ENCODE results near the gene STXBP5. TPM values are rescaled to one million over a fixed set of nuclear protein-coding genes. Genes with fewer than 3 reads are reported as not detected.

Gene STXBP5
- total RNA-seq, 1 experiment from 2014 or later, result 10.1 TPM

GRCh38 chr6:147157930-147158329 lies 46.3 kb upstream of the STXBP5 start:
- CTCF ChIA-PET, result no interaction called here
- intact Hi-C loops (cut with micrococcal nuclease; ENCODE audit: unreplicated experiment), result no loop called here
- no peak for DNase-seq
- BruUV-seq (replicated peaks), result no TSS peak
- no peak for TF ChIP-seq CTCF (IDR thresholded peaks at IDR 0.05; ENCODE audit: unreplicated experiment)
- no peaks in the 10 kb centered on the region for H3K4me1 Mint-ChIP-seq (ENCODE audit: low read depth, unreplicated experiment)
- H3K27ac Mint-ChIP-seq (ENCODE audit: unreplicated experiment), result no peak overlapping the region
- no peaks in the 10 kb centered on the region for H3K27me3 Mint-ChIP-seq (ENCODE audit: unreplicated experiment)
- no peaks in the 10 kb centered on the region for H3K9me3 Mint-ChIP-seq (ENCODE audit: low read depth, unreplicated experiment)
- no peak overlapping the region for H3K4me3 Mint-ChIP-seq (ENCODE audit: low read depth, unreplicated experiment)
- no peaks in the 10 kb centered on the region for H3K36me3 Mint-ChIP-seq (ENCODE audit: insufficient read depth, unreplicated experiment)

- CTCF ChIA-PET, result no interaction called here
- no peak overlapping the region for H3K27ac Mint-ChIP-seq (ENCODE audit: unreplicated experiment)
- TF ChIP-seq CTCF (IDR thresholded peaks at IDR 0.05; ENCODE audit: unreplicated experiment), result no peak
Measured at GRCh38 chr6:147158881-147159280, 45.3 kb upstream of the STXBP5 start.

GRCh38 chr6:147159536-147160374 lies 44.5 kb upstream of the STXBP5 start:
- Mint-ChIP-seq H3K9me3 (ENCODE audit: low read depth, unreplicated experiment) (no peaks in the 10 kb centered on the region), H3K4me3 (ENCODE audit: low read depth, unreplicated experiment) (no peak overlapping the region), H3K27ac (ENCODE audit: unreplicated experiment) (no peak overlapping the region), H3K4me1 (ENCODE audit: low read depth, unreplicated experiment) (no peaks in the 10 kb centered on the region), H3K36me3 (ENCODE audit: insufficient read depth, unreplicated experiment) (no peaks in the 10 kb centered on the region), H3K27me3 (ENCODE audit: unreplicated experiment) (no peaks in the 10 kb centered on the region)
- no TSS peak for BruUV-seq (replicated peaks)
- DNase-seq, result no peak
- no peak for TF ChIP-seq CTCF (IDR thresholded peaks at IDR 0.05; ENCODE audit: unreplicated experiment)
- CTCF ChIA-PET, result no interaction called here
- intact Hi-C loops (cut with micrococcal nuclease; ENCODE audit: unreplicated experiment), result no loop called here

More at GRCh38 chr6:147158881-147159280, 45.3 kb upstream of the STXBP5 start:
- no peak overlapping the region for H3K4me3 Mint-ChIP-seq (ENCODE audit: low read depth, unreplicated experiment)
- no peaks in the 10 kb centered on the region for H3K4me1 Mint-ChIP-seq (ENCODE audit: low read depth, unreplicated experiment)
- intact Hi-C loops (cut with micrococcal nuclease; ENCODE audit: unreplicated experiment), result no loop called here
- H3K27me3 Mint-ChIP-seq (ENCODE audit: unreplicated experiment), result no peaks in the 10 kb centered on the region
- H3K36me3 Mint-ChIP-seq (ENCODE audit: insufficient read depth, unreplicated experiment), result no peaks in the 10 kb centered on the region
- no peaks in the 10 kb centered on the region for H3K9me3 Mint-ChIP-seq (ENCODE audit: low read depth, unreplicated experiment)
- DNase-seq, result no peak
- no TSS peak for BruUV-seq (replicated peaks)

GRCh38 chr6:147160593-147160992 lies 43.6 kb upstream of the STXBP5 start:
- DNase-seq, result no peak
- TF ChIP-seq CTCF (IDR thresholded peaks at IDR 0.05; ENCODE audit: unreplicated experiment), result no peak
- CTCF ChIA-PET, result no interaction called here
- intact Hi-C loops (cut with micrococcal nuclease; ENCODE audit: unreplicated experiment), result no loop called here
- H3K4me3 Mint-ChIP-seq (ENCODE audit: low read depth, unreplicated experiment), result no peak overlapping the region
- H3K36me3 Mint-ChIP-seq (ENCODE audit: insufficient read depth, unreplicated experiment), result no peaks in the 10 kb centered on the region
- no peak overlapping the region for H3K27ac Mint-ChIP-seq (ENCODE audit: unreplicated experiment)
- no TSS peak for BruUV-seq (replicated peaks)
- H3K9me3 Mint-ChIP-seq (ENCODE audit: low read depth, unreplicated experiment), result no peaks in the 10 kb centered on the region
- H3K4me1 Mint-ChIP-seq (ENCODE audit: low read depth, unreplicated experiment), result no peaks in the 10 kb centered on the region
- no peaks in the 10 kb centered on the region for H3K27me3 Mint-ChIP-seq (ENCODE audit: unreplicated experiment)

All from Calu3 (cell line).